MG63 (cell line): ENCODE data around the gene WAC. TPM values are rescaled to one million over a fixed set of nuclear protein-coding genes. Genes with fewer than 3 reads are reported as not detected.
A peak's percentile ranks its signal among the peaks of the same experiment; 100 is the strongest.
"Not testable (repeated sequence)": the region's sequence is repeated elsewhere in the genome, so short reads cannot be mapped to it uniquely, and the experiment has no call there.

Experiments
- DNase-seq: peaks from one replicate; pipeline ENCODE4 v3.0.0-alpha.2; 2020
- H3K27me3 ChIP-seq: fragments of 250-450 bp; sonication (Bioruptor Pico); 2 replicates; pipeline ENCODE4 v1.5.1; 2020; ENCODE audit warnings: mild to moderate bottlenecking, moderate library complexity
- H3K36me3 ChIP-seq: fragments of 250-450 bp; sonication (Bioruptor Pico); 2 replicates; pipeline ENCODE4 v1.5.1; 2020; ENCODE audit warnings: mild to moderate bottlenecking, moderate library complexity
- H3K4me3 ChIP-seq: fragments of 250-450 bp; sonication (Bioruptor Pico); 2 replicates; pipeline ENCODE4 v1.5.1; 2020; ENCODE audit warnings: mild to moderate bottlenecking, moderate library complexity
- H3K9me3 ChIP-seq: fragments of 250-450 bp; sonication (Bioruptor Pico); 2 replicates; pipeline ENCODE4 v1.5.1; 2020; ENCODE audit warnings: mild to moderate bottlenecking, moderate library complexity
- total RNA-seq: library from RNA; depleted of rRNA; stranded (reverse); fragments of >200 nt; shearing (Covaris generic); gene quantifications from 2 replicates; pipeline ENCODE4 v1.2.3, GENCODE V29; 2014; ENCODE audit warnings: low replicate concordance

WAC gene
- total RNA-seq, 1 experiment from 2014 or later, result 32.6 TPM

DNA sequence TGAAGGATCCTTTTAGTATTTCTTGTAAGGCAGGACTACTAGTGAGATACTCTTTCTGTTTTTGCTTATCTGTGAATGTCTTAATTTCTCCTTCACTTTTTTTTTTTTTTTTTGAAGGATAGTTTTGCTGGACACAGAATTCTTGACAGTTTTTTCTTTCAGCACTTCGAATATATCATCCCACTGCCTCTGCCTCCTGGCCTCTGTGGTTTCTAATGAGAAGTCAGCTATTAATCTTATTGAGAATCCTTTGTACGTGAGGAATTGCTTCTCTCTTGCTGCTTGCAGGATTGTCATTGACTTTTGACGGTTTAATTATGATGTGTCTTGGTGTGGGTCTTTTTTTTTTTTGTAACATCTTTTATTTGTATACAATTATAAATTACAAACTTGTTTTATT, 12.6 kb upstream of the WAC start:
- no peak for DNase-seq
- H3K36me3 ChIP-seq, result peaks cover 16% of the 10 kb centered on the region
- no peaks in the 10 kb centered on the region for H3K27me3 ChIP-seq
- no peak overlapping the region for H3K4me3 ChIP-seq
- H3K9me3 ChIP-seq, result peaks cover 25% of the 10 kb centered on the region

DNA sequence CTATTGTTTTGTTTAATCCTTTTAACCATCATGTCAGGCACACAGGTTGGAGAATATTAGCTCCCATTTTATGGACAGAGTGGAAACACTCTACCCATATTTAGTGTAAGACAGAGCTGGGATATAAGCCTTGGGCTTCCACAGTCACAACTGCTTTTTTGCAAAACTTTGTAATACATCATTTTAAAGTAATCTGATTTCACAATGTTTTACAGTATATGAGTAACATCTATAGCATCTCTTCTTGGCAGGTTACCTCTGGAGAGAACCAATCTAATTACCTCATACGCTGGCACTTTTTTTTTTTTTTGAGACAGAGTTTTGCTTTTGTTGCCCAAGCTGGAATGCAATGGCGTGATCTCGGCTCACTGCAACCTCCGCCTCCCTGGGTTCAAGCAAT, 12.1 kb upstream of the WAC start:
- DNase-seq, result peak; percentile 32
- Histone ChIP-seq H3K9me3 (peaks cover 25% of the 10 kb centered on the region), H3K36me3 (peaks cover 20% of the 10 kb centered on the region)
- not testable (repeated sequence) for H3K4me3 ChIP-seq, H3K27me3 ChIP-seq

DNA sequence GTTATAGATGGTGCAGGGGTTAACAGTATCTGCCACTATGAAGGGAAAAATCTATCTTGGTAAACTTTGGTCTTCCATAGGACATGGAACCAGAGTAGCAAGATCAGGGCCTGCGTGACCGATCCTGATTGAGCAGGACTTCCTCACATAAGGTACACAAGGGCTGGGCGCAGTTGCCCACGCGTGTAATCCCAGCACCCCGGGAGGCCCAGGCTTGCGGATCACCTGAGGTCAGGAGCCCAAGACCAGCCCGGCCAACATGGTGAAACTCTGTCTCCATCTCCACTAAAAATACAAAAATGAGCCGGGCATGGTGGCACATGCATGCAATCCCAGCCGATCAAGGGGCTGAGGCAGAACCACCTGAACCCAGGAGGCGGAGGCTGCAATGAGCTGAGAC, 11.0 kb upstream of the WAC start:
- H3K4me3 ChIP-seq, DNase-seq, H3K27me3 ChIP-seq: not testable (repeated sequence)
- peaks cover 23% of the 10 kb centered on the region for H3K36me3 ChIP-seq
- peaks cover 25% of the 10 kb centered on the region for H3K9me3 ChIP-seq

DNA sequence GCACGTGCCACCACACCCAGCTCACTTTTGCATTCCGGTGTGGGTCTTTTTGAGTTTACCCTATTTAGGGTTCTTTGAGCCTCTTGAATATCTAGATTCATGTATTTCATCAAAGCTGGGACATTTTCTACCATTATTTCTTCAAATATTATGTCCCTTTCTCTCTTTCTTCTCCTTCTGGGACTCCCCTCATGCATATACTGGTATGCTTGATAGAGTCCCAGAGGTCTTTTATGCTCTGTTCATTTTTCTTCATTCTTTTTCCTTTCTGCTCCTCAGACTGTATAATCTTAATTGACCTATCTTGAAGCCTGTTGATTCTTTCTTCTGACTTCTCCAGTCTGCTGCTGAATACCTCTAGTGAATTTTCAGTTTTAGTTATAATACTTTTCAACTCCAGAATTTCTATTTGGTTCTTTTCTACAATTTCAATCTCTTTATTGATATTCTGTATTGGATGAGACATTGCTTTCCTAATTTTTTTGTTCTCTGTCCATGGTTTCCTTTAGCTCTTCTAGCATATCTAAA, 9.1 kb upstream of the WAC start:
- H3K36me3 ChIP-seq, result peaks cover 23% of the 10 kb centered on the region
- peaks cover 25% of the 10 kb centered on the region for H3K9me3 ChIP-seq
- no peak overlapping the region for H3K4me3 ChIP-seq
- no peak for DNase-seq
- no peaks in the 10 kb centered on the region for H3K27me3 ChIP-seq

DNA sequence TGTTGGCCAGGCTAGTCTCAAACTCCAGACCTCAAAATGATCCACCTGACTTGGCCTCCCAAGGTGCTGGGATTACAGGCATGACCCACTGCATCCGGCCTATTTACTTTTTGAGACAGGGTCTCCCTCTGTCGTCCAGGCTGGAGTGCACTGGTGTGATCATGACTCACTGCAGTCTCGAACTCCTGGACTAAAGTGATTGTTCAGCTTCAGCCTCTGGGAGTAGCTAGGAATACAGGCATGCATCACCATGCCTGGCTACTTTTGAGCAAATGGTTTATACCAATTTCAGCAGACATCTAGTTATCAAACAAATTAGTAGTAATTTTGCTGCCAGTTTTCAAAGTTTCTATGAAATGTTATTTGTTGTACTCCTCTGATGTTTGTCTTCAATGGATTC, 2.2 kb upstream of the WAC start:
- H3K9me3 ChIP-seq, result no peaks in the 10 kb centered on the region
- no peak for DNase-seq
- H3K36me3 ChIP-seq, result peaks cover 24% of the 10 kb centered on the region
- no peaks in the 10 kb centered on the region for H3K27me3 ChIP-seq
- H3K4me3 ChIP-seq, result no peak overlapping the region

DNA sequence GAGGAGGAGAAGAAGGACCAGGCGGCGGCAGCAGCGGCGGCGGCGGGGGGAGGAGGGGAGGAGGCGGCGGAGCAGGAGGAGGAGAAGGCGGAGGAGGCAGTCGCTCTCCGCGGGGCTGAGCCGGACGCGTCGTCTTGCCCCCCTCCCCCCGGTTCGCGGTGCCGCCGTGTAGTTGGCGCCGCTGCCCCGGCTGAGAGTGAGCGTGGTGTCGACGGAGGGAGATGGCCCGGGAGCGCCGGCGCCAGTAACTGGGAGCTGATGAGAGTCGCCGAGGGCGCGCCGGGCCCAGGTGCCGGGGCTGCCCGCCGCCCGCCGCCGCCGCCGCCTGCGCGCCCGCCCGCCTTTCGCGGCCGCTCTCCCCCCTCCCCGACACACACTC, 257 bp downstream of the WAC start:
- DNase-seq, result no peak
- H3K9me3 ChIP-seq, result no peaks in the 10 kb centered on the region
- no peaks in the 10 kb centered on the region; the same call in 1 of the 2 replicates for H3K27me3 ChIP-seq
- H3K4me3 ChIP-seq, result peak overlapping the region; percentile 91
- H3K36me3 ChIP-seq, result peaks cover 45% of the 10 kb centered on the region

DNA sequence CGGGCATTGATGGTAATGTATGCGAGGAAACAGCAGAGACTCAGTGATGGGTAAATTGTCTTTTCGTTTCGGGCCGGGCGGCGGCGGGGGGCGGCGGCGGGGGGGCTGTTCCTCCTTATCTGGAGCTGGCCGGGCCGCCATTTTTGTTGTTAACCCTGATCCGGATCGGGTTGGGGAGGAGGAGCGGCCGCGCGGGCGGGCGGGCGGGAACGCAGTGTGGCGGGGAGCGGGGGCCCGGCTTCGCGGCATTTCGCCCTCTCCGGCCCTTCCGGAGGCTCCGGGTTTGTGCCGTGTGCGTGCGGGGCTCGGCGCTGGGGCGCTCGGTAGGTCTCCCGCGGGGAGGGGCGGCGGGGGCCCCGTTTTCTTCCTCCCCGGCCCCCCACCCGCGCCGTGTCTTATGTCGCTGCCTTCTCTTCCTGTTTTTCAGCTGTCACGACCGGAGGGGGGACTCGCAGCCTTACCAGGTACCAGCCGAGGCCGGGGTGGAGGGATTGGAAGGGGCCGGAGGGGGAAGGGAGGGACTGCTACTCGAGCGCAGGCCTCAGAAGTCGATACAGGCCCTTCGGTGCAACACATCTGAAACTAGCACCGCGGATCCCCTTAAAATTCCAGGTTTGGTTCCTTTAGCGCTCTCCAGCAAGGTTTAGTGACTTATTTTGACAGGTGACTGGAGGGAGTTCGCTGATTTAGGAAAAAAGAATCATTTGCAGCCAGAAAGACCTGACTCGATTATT, 820 bp downstream of the WAC start:
- no peaks in the 10 kb centered on the region; the same call in 1 of the 2 replicates for H3K27me3 ChIP-seq
- H3K4me3 ChIP-seq, result peak overlapping the region; percentile 91
- peaks cover 47% of the 10 kb centered on the region for H3K36me3 ChIP-seq
- DNase-seq, result peak; percentile 62
- H3K9me3 ChIP-seq, result no peaks in the 10 kb centered on the region

DNA sequence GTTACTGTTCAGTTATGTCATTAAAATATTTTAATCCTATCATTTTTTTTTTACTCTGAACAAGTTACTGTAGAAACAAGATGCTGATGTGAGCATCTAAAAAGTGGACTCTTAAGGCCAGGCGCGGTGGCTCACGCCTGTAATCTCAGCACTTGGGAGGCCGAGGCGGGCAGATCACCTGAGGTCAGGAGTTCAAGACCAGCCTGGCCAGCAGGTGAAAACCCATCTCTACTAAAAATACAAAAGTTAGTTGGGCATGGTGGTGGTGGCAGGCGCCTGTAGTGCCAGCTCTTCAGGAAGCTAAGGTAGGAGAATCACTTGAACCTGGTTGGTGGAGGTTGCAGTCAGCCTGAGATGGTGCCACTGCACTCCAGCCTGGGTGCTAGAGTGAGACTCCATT, 2.9 kb downstream of the WAC start:
- DNase-seq, result no peak
- peaks cover 66% of the 10 kb centered on the region for H3K36me3 ChIP-seq
- no peaks in the 10 kb centered on the region; the same call in 1 of the 2 replicates for H3K27me3 ChIP-seq
- H3K4me3 ChIP-seq, result no peak overlapping the region
- no peaks in the 10 kb centered on the region for H3K9me3 ChIP-seq

DNA sequence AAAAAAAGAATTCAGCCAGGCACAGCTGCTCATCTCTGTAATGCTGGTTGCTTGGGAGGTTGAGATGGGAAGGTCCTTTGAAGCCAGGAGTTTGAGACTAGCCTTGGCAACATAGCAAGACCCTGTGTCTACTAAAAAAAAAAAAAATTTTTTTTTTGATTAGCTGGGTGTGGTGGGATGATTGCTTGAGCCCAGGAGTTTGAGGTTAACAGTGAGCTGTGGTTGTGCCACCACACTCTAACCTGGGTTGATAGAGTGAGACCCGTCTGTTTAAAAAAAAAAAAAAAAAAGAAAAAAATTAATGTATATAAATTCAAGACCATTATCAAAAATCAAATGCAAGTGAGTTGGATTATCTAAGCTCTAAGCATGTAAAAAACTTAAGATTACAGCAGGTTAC, 5.7 kb downstream of the WAC start:
- Histone ChIP-seq H3K4me3 (no peak overlapping the region), H3K27me3 (no peaks in the 10 kb centered on the region; the same call in 1 of the 2 replicates), H3K9me3 (no peaks in the 10 kb centered on the region), H3K36me3 (peaks cover 91% of the 10 kb centered on the region)
- no peak for DNase-seq

DNA sequence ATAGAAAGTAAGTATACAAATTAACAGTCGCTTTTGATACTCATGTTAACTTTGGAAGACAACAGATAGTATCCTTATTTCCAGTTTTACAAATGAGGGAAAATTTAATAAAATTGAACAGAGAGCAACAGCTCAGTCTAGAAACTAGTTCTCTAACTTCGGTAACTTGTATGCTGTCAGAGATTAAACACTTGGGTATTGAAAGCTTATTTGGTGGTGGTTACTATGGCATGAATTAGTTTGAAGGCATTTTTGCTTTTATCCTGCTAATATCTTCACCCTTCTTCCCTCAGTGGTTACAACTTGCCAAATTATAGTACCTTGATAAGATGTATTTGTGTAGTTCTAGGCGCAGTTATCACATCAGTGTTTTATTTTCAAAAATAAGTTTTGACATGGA, 7.2 kb downstream of the WAC start:
- H3K9me3 ChIP-seq, result no peaks in the 10 kb centered on the region
- no peak overlapping the region for H3K4me3 ChIP-seq
- DNase-seq, result no peak
- H3K36me3 ChIP-seq, result peaks cover 90% of the 10 kb centered on the region
- no peaks in the 10 kb centered on the region; the same call in 1 of the 2 replicates for H3K27me3 ChIP-seq

DNA sequence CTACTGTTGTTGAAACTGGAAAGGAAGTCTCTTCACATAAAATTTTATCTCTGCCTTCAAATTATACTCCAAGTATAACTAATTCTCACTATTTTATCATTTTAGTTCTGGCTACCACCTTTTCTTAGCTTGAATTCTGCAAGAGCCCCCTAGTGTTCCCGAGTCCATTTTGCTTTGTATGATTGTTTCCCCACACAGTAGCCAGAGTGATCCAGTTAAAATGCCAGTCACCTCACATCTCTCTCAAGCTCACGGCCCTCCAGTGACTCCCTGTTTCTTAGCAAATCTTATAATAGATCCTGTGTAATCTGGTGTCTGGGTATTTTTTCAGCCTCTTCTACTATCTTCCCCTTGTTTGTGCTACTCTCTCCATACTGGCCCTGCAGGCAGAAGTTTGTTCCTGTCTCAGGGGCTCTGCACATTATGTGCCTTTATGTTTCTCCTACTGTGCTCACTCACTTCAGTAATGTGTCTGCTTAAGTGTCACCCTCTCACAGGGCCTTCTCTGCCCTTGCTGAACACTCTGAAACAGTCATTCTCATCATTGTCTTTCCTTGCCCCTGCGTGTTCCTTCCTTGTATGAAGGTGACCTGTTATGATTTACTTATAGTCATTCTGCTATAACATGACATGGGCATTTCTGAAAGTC, 8.9 kb downstream of the WAC start:
- Histone ChIP-seq H3K9me3 (no peaks in the 10 kb centered on the region), H3K36me3 (peaks cover 87% of the 10 kb centered on the region), H3K27me3 (no peaks in the 10 kb centered on the region; the same call in 1 of the 2 replicates), H3K4me3 (no peak overlapping the region)
- no peak for DNase-seq

DNA sequence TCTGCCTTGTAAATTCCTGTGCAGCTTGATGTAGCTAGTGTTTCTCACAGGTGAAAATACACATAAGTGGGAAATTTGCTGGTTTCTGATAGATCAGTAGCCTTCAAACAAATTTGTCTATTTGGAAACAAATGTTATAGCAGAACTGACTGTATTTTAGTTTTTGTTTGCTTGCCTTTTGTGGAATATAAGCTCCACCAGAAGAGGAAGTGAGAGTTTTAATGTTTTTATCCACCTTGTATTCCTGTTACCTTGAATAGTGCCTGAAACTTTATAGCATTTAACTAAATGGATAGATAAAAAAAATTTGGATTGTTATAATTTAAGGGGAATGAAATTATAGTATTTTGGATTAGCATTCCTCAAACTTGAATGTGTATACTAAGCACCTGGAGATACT, 9.8 kb downstream of the WAC start:
- no peak overlapping the region for H3K4me3 ChIP-seq
- peaks cover 82% of the 10 kb centered on the region for H3K36me3 ChIP-seq
- H3K27me3 ChIP-seq, result no peaks in the 10 kb centered on the region
- H3K9me3 ChIP-seq, result no peaks in the 10 kb centered on the region
- DNase-seq, result no peak

DNA sequence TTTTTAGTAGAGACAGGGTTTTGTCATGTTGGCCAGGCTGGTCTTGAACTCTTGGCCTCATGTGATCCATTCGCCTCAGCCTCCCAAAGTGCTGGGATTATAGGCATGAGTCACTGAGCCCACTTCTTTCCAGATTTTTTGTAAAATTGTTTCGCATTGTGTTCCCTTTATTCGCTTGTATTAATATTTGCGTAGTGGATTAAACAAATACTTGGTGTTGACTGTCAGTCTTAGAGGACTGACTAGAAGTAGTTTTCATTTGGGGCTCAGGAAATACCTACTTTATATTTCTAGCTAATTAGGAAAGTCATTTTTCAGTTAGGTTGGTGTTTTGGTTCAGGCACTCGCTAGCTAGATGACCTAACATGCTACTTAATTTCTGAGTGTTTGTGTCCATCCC, 11.1 kb downstream of the WAC start:
- H3K27me3 ChIP-seq, result no peaks in the 10 kb centered on the region
- peaks cover 82% of the 10 kb centered on the region for H3K36me3 ChIP-seq
- DNase-seq, result no peak
- no peak overlapping the region for H3K4me3 ChIP-seq
- H3K9me3 ChIP-seq, result no peaks in the 10 kb centered on the region

DNA sequence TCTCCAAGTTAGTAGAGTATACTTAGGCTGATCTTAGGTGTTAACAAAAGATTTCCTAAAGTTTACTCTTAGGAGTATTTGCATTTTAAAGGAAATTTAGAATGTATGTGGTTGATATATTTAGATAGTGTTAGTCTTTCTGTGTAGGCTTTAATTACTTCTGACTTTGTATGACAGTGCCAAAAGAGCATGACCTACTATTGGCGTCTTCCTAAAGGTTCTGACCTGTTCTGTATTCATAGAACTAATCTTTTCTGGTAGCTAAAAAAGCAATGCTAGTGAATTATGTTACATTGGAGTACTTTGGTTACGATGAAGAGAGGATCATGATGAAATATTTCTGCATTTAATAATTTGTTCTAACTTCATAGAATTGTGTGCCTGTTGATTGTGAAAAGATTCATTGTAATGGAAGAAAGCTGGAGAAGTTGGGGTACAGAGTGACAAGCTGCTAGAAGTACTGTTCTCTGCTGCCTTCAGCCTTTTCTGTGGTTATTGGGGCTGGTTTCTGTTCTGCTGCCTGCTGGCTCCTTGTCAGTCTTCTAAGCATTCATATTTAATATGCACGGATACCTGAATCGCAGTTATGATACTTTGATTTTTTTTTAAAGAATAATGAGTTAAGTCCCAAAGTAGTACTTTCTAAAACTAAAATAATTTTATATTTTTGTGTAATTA, 13.2 kb downstream of the WAC start:
- Histone ChIP-seq H3K27me3 (no peaks in the 10 kb centered on the region), H3K9me3 (no peaks in the 10 kb centered on the region), H3K36me3 (peaks cover 81% of the 10 kb centered on the region), H3K4me3 (no peak overlapping the region)
- no peak for DNase-seq

DNA sequence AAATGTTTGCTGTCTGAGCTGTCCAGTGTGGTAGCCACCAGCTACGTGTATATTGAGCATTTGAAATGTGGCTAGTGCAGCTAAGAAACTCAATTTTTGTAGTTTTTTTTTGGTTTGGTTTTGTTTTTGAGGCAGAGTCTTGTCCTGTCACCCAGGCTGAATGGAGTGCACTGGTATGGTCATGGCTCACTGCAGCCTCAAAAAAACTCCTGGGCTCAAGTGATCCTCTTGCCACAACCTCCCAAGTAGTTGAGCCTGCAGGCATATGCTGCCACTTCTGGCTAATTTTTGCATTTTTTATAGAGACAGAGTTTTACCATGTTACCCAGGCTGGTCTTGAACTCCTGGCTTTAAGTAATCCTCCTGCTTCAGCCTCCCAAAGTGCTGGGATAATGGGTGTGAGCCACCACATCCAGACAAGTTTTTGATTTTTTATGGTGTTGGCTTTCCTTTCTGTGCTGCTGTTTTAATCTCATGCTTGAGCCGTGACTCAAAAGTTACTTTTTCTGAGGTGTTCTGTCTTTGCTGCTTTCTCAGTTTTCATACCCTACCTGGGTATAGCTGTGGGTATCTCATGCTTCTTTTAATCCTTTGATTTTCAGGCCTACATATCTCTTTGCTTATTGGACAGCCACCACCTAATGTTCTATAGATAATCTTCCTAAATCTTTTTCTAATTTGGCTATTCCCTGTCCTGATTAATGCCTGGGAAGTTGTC, 16.0 kb downstream of the WAC start:
- no peak for DNase-seq
- Histone ChIP-seq H3K36me3 (peaks cover 74% of the 10 kb centered on the region), H3K9me3 (no peaks in the 10 kb centered on the region), H3K4me3 (no peak overlapping the region), H3K27me3 (no peaks in the 10 kb centered on the region)

DNA sequence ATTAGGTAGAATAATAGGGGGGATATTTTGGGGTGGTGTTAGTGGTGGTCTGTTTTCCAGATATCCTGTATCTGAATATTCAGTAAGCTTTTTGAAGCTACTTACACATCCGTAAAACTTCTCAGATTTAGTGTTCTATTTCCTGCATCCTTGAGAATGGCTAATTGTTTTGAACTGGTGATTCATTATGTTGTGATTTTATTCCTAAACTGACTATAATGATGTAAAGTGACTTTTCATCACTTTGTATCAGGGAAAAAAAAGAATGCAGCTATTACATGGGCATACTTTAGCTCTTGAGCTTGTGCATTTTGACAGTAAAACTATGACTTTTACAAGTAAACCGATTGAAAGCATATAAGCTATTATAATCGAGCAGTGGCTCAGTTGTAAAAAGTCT, 18.2 kb downstream of the WAC start:
- no peaks in the 10 kb centered on the region for H3K9me3 ChIP-seq
- no peak overlapping the region for H3K4me3 ChIP-seq
- H3K36me3 ChIP-seq, result peaks cover 74% of the 10 kb centered on the region
- H3K27me3 ChIP-seq, result no peaks in the 10 kb centered on the region
- no peak for DNase-seq

DNA sequence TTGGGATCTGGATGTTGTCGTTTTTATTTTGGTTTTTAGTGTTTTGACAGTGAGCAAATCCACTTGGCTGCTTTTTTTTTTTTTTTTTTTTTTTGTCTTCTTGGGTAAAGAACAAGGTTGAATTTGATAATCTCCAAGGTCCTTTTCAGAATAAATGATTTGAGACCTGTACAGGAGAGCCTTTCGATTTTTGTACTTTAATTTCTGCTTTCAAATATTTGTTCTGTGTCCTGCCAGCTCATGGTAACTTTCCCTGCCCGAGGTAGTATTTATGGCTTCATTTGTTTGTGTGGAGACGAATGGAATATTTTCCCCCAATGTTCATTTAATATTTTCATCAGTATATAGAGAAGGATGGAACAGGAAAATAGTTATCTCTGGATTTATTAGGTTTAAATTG, 19.9 kb downstream of the WAC start:
- Histone ChIP-seq H3K36me3 (peaks cover 80% of the 10 kb centered on the region), H3K4me3 (no peak overlapping the region), H3K9me3 (no peaks in the 10 kb centered on the region), H3K27me3 (no peaks in the 10 kb centered on the region)
- no peak for DNase-seq
